NCI-H128 (cell line): Measurements from ENCODE around the gene RRH.
"Not testable (repeated sequence)": the region's sequence is repeated elsewhere in the genome, so short reads cannot be mapped to it uniquely, and the experiment has no call there.

ENCODE experiments used
- DNase-seq: peaks from one replicate; lab custom pipeline; 2025; ENCODE audit not compliant: unreplicated experiment; lab: John Stamatoyannopoulos, UW

The RRH gene

GRCh38 chr4:109827672-109828071 lies at the start of gene RRH:
Gene RRH (plus strand): TSS chr4:109827972. CDS start chr4:109828028, 56 bp downstream.
- DNase-seq = no peak

- not testable (repeated sequence) for DNase-seq
Measured at GRCh38 chr4:109782092-109782491, 45.7 kb upstream of the RRH start.

- DNase-seq = no peak
Measured at GRCh38 chr4:109786846-109787245, 40.9 kb upstream of the RRH start.

- DNase-seq = no peak
Measured at GRCh38 chr4:109787807-109788206, 40.0 kb upstream of the RRH start.

GRCh38 chr4:109795059-109795458 lies 32.7 kb upstream of the RRH start:
- no peak for DNase-seq

GRCh38 chr4:109798866-109799265 lies 28.9 kb upstream of the RRH start:
- DNase-seq = no peak

- DNase-seq = no peak
Measured at GRCh38 chr4:109801099-109801789, 26.5 kb upstream of the RRH start.

- no peak for DNase-seq
Measured at GRCh38 chr4:109801895-109802319, 25.9 kb upstream of the RRH start, which contains the start of gene CFI. Gene CFI (minus strand): TSS chr4:109801999. CDS start chr4:109801971, 28 bp downstream.

- no peak for DNase-seq
Measured at GRCh38 chr4:109803924-109804571, 23.7 kb upstream of the RRH start.

- no peak for DNase-seq
Measured at GRCh38 chr4:109809655-109810054, 18.1 kb upstream of the RRH start.

- no peak for DNase-seq
Measured at GRCh38 chr4:109810552-109811387, 17.0 kb upstream of the RRH start.

- no peak for DNase-seq
Measured at GRCh38 chr4:109811707-109812106, 16.1 kb upstream of the RRH start.

- DNase-seq = peak; percentile 51
Measured at GRCh38 chr4:109815151-109816081, 12.4 kb upstream of the RRH start, which contains the start of gene GAR1. Gene GAR1 (plus strand): TSS chr4:109815762. CDS start chr4:109816165, 403 bp downstream.

- no peak for DNase-seq
Measured at GRCh38 chr4:109816082-109816442, 11.7 kb upstream of the RRH start.

- DNase-seq = no peak
Measured at GRCh38 chr4:109816894-109817293, 10.9 kb upstream of the RRH start.

GRCh38 chr4:109818268-109818667 lies 9.5 kb upstream of the RRH start:
- DNase-seq = no peak

- no peak for DNase-seq
Measured at GRCh38 chr4:109820563-109820962, 7.2 kb upstream of the RRH start.

- DNase-seq = no peak
Measured at GRCh38 chr4:109821185-109821584, 6.6 kb upstream of the RRH start.

- no peak for DNase-seq
Measured at GRCh38 chr4:109826719-109827118, 1.1 kb upstream of the RRH start.

- DNase-seq = no peak
Measured at GRCh38 chr4:109833756-109834155, 6.0 kb downstream of the RRH start.

GRCh38 chr4:109836985-109837384 lies 9.2 kb downstream of the RRH start:
- DNase-seq = no peak
